Stimulated activated CD8-positive, alpha-beta memory T cell treated with anti-CD3 and anti-CD28 coated beads, Interleukin-15, amount 100 ng/mL, for 1 hour (primary cell): ENCODE data around the gene CALML5.

Experiments
- DNase-seq: peaks from one replicate; pipeline ENCODE4 v3.0.0-alpha.2; 2020; ENCODE audit warnings: low read depth

Gene CALML5, protein sequence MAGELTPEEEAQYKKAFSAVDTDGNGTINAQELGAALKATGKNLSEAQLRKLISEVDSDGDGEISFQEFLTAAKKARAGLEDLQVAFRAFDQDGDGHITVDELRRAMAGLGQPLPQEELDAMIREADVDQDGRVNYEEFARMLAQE

DNA sequence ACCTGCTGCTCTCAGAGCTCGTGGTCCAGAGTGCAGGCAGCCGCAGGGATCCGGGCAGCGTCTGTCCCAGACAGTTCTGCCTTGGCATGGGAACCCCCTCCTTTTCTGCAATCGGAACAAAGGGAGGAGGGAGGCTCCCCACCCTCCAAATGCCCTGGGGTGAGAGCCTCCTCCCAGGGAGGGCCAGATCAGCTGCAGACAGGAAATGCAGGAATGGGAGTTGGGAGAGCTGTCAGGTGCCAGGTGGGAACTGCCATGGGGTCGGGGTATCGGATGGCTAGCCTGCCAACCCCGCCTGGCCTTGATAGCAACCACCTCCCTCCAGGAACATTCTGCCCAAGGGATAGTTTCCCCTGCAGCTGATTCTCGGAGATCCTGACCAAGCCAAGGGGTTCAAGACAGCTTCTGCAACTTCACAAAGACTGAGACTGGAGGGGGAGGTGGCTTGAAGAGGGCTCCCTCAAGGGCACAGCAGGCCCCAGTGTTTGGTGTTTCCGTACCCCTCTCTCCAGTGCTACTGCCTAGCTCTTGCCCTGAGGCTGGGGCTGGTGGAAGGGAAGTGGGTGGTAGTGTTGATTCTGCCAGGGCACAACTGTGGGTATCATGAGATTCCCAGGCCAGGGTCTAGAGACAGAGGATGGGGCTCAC lies at the start of gene CALML5:
Gene CALML5 (minus strand): TSS at position 78 of the 648 bp plus-strand sequence. CDS start 132 bp downstream, outside the sequence.
- no peak for DNase-seq

GRCh38 chr10:5547931-5548660 lies 48.7 kb upstream of the CALML5 start:
- DNase-seq = no peak

GRCh38 chr10:5547681-5547930 lies 48.2 kb upstream of the CALML5 start:
- DNase-seq = no peak

GRCh38 chr10:5546891-5547680 lies 47.7 kb upstream of the CALML5 start:
- DNase-seq = no peak

DNA sequence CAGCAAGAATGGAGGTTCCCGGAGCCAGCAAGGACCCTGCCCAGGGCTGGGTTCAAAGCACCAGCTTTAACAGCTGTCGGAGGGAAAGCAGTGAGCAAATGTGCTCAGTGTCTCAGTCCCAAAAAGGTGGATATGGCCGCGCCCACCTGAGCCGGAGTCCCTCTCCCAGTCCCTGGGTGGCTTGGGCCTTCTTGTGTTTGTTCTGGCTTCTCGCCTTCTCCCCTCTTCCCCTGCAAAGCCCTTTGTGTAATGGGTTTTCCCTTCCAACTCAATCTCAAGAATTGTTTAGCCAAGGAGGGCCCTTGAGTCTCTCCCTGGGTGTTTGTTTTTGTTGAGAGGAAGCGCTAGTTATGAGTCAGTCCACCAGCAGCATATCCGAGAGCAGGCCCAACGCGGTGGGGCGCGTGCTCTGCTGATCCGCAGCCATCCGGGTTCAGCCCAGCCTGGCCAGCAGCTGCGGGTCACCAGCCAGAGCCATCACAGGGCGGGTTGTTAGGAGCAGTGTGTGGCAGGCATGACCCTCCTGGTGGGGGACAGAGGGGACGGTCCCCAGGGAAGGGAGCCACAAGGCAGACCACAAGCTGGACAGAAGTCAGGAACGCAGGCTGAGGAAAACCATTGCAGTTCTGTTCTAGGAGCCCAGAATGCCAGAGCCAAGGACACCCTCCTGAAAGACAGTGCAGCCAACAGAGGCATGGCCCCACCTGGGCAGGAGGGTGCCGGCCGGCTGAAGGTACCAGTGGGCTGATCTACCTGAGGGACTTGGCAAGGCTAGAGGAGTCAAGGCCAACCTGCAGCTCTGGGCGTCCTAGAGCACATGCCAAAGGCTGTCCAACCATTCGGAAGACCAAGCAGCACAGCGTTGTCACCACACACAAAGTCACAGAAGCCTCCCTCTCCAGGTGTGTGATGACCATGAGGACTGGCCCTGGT lies 46.7 kb upstream of the CALML5 start:
- DNase-seq = no peak

- no peak for DNase-seq
Observed at GRCh38 chr10:5545426-5545777, 46.0 kb upstream of the CALML5 start.

GRCh38 chr10:5545011-5545410 lies 45.6 kb upstream of the CALML5 start:
- no peak for DNase-seq

DNA sequence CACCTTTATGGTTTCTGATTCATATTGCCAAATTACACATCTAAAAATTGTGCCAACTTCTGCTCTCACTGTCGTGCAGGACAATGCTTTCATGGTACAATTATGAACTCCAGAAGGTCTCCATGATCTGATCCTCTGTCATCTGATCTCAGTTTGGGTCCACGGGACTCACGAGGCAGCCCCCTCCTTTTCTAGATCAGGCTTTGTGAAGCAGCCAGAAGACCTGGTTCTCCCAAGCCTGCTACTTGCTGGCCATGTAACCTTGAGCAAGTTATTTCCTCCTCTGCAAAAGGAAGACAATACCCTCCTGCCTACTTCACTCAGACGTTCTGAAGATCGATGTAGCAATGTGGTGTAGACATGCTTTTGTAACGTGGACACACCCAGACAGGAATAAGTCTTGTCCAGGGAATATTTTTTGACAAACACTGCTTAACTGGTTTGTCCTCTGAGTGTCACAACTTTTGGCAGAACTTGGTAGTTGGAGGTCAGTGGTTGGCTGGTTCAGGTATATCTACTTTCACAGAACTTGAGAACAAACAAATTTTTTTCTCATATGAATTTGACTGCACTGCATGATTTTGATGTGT lies 44.9 kb upstream of the CALML5 start:
- DNase-seq = no peak

DNA sequence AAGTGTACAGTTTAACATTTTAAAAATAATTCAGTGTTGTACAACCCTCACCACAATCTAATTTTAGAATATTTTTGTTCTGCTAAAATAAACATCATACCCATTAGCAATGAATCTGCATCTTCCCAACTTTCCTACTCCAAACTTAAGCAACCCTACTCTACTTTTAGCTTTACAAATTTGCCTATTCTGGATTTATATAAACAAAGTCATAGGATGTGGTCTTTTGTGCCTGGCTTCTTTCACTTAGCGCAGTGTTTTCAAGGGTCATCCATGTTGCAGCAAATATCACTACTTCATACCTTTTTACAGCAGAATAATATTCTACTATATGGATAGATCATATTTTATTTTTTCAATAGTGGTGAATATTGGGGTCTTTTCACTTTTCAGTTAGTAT lies 44.3 kb upstream of the CALML5 start:
- no peak for DNase-seq

- DNase-seq = no peak
Observed at GRCh38 chr10:5542100-5542499, 42.7 kb upstream of the CALML5 start.

DNA sequence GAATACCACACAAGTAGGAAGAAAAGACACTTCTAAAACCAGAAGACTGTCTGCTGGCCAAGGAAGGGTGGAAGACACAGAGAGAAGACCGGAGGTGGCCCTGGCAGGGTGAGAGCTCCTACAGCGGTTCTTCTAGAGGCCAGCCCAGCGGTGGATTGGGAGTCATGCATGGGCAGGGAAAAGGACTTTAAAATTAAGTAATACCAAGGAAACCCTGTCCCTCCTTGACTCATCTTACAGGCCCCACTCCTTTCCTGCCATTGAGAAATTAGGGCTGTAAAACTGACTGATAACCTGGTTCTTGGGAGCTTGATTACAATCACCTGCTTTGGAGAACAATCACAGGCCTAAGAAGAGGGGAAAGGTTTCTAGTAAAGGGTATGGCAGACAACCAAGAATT lies 41.5 kb upstream of the CALML5 start:
- no peak for DNase-seq

- no peak for DNase-seq
Observed at GRCh38 chr10:5540080-5540479, 40.7 kb upstream of the CALML5 start.

GRCh38 chr10:5538892-5539651 lies 39.7 kb upstream of the CALML5 start:
- no peak for DNase-seq

- DNase-seq = no peak
Observed at GRCh38 chr10:5538446-5538845, 39.1 kb upstream of the CALML5 start.

DNA sequence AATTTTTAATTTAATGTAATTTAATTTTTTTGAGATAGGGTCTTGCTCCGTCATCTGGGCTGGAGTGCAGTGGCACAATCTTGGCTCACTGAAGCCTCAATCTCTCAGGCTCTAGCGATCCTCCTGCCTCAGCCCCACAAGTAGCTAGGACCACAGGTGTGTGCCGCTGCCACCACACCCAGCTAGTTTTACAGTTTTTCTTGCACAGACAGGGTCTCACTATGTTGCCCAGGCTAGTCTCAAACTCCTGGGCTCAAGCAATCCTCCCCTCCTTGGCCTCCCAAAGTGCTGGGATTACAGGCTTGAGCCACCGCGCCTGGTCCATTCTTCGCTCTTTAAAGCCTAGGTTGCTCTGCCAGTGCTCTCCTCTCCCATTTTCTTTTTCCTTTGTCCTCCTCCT lies 38.3 kb upstream of the CALML5 start:
- no peak for DNase-seq

DNA sequence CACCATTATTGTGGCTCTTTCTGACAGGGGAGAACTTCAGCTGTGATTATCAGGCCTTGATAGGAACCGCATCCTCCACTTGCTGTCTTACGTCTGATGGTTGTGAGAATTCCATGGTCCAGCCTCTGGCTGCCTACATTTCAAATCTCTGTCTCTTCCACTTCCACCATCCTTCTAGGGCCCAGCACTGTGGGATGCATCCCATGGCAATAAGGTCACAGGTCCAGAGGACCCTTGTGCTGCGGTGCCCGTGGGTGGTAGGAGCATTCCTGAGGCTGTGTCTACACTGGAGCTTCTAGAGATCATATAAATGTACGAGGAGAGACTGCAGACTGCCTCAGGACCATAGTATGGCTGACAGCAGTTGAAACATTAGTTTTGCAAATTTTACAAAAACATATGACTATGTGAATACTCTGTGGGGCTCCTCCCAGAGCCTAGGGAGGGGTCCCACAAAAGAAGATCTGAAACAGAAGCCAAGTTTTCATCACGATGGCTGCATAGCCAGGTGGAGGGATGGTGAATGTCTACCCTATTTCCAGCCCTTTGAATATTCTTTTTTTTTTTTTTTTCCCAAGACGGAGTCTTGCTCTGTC lies 37.2 kb upstream of the CALML5 start:
- DNase-seq = no peak

- no peak for DNase-seq
Observed at GRCh38 chr10:5534880-5535856, 35.8 kb upstream of the CALML5 start.

- DNase-seq = no peak
Observed at GRCh38 chr10:5534051-5534821, 34.9 kb upstream of the CALML5 start.
